Measurements from ENCODE around the gene KLHL20. TPM values are rescaled to one million over a fixed set of nuclear protein-coding genes. Genes with fewer than 3 reads are reported as not detected.
"Not testable (repeated sequence)": the region's sequence is repeated elsewhere in the genome, so short reads cannot be mapped to it uniquely, and the experiment has no call there.

Gene KLHL20
- total RNA-seq, 1 experiment from 2014 or later: 11.4 TPM

- no peak for DNase-seq (ENCODE audit: low read depth, low spot score)
- POLR2A ChIA-PET: no interaction called here
These were observed 53.4 kb downstream of the KLHL20 start for GRCh38 chr1:173768206-173768605.

GRCh38 chr1:173768827-173769226 is 54.0 kb downstream of the KLHL20 start:
- no peak overlapping the region for H3K4me3 ChIP-seq (ENCODE audit: low read depth in 2 of 2, low read length in 2 of 2)

More at GRCh38 chr1:173768206-173768605, 53.4 kb downstream of the KLHL20 start:
- H3K9me3 ChIP-seq (ENCODE audit: control insufficient read depth, insufficient read depth, low read depth, low read length): no peaks in the 10 kb centered on the region
- no peak for ATAC-seq
- TF ChIP-seq TCF7L2 (IDR thresholded peaks at IDR 0.05; ENCODE audit: low read depth, low read length) (no peak), POLR2AphosphoS5 (IDR thresholded peaks at IDR 0.05; ENCODE audit: low read depth, low read length) (no peak), CTCF (IDR thresholded peaks at IDR 0.05) (no peak), SIN3A (IDR thresholded peaks at IDR 0.05; ENCODE audit: borderline replicate concordance, insufficient read depth, low read depth, low read length) (no peak)
- H3K4me3 ChIP-seq (ENCODE audit: low read depth in 2 of 2, low read length in 2 of 2): no peak overlapping the region
- in situ Hi-C loops (cut with HindIII; ENCODE audit: low pct_unique_long_range_greater_than_20kb, low sequenced_read_pairs): no loop called here
- BruUV-seq (replicated peaks): no TSS peak
- intact Hi-C loops (cut with micrococcal nuclease; ENCODE audit: unreplicated experiment): no loop called here
- H3K27me3 ChIP-seq (ENCODE audit: control insufficient read depth, insufficient read depth, low read length): no peaks in the 10 kb centered on the region
- no peaks in the 10 kb centered on the region for H3K36me3 ChIP-seq (ENCODE audit: control insufficient read depth, insufficient read depth, low read length)
- CTCF ChIA-PET: no interaction called here
- no peak overlapping the region for H3K27ac ChIP-seq (ENCODE audit: low read length)
- H3K4me1 ChIP-seq (ENCODE audit: control insufficient read depth, insufficient read depth, low read length): no peaks in the 10 kb centered on the region

GRCh38 chr1:173770330-173770729 is 55.5 kb downstream of the KLHL20 start:
- H3K36me3 ChIP-seq (ENCODE audit: control insufficient read depth, insufficient read depth, low read length); H3K9me3 ChIP-seq (ENCODE audit: control insufficient read depth, insufficient read depth, low read depth, low read length); DNase-seq (ENCODE audit: low read depth, low spot score); BruUV-seq (replicated peaks); ATAC-seq; in situ Hi-C loops (cut with HindIII; ENCODE audit: low pct_unique_long_range_greater_than_20kb, low sequenced_read_pairs); H3K27ac ChIP-seq (ENCODE audit: low read length); CTCF ChIA-PET; POLR2A ChIA-PET; H3K4me1 ChIP-seq (ENCODE audit: control insufficient read depth, insufficient read depth, low read length); intact Hi-C loops (cut with micrococcal nuclease; ENCODE audit: unreplicated experiment); H3K4me3 ChIP-seq (ENCODE audit: low read depth in 2 of 2, low read length in 2 of 2); H3K27me3 ChIP-seq (ENCODE audit: control insufficient read depth, insufficient read depth, low read length): not testable (repeated sequence)

More at GRCh38 chr1:173768827-173769226, 54.0 kb downstream of the KLHL20 start:
- DNase-seq (ENCODE audit: low read depth, low spot score): no peak
- H3K27ac ChIP-seq (ENCODE audit: low read length): no peak overlapping the region
- TF ChIP-seq TCF7L2 (IDR thresholded peaks at IDR 0.05; ENCODE audit: low read depth, low read length) (no peak), CTCF (IDR thresholded peaks at IDR 0.05) (no peak), REST (IDR thresholded peaks at IDR 0.05; ENCODE audit: insufficient read depth in 1 of 2, low read depth in 2 of 2, low read length in 1 of 2) (no peak), SIN3A (IDR thresholded peaks at IDR 0.05; ENCODE audit: borderline replicate concordance, insufficient read depth, low read depth, low read length) (no peak), POLR2AphosphoS5 (IDR thresholded peaks at IDR 0.05; ENCODE audit: low read depth, low read length) (no peak)
- H3K27me3 ChIP-seq (ENCODE audit: control insufficient read depth, insufficient read depth, low read length): no peaks in the 10 kb centered on the region
- BruUV-seq (replicated peaks): no TSS peak
- no peaks in the 10 kb centered on the region for H3K9me3 ChIP-seq (ENCODE audit: control insufficient read depth, insufficient read depth, low read depth, low read length)
- POLR2A ChIA-PET: no interaction called here
- intact Hi-C loops (cut with micrococcal nuclease; ENCODE audit: unreplicated experiment) (no loop called here), in situ Hi-C loops (cut with HindIII; ENCODE audit: low pct_unique_long_range_greater_than_20kb, low sequenced_read_pairs) (no loop called here)
- H3K36me3 ChIP-seq (ENCODE audit: control insufficient read depth, insufficient read depth, low read length): no peaks in the 10 kb centered on the region
- H3K4me1 ChIP-seq (ENCODE audit: control insufficient read depth, insufficient read depth, low read length): no peaks in the 10 kb centered on the region
- no peak for ATAC-seq
- CTCF ChIA-PET: no interaction called here
